22Rv1 (cell line): Measurements from ENCODE around the gene GDNF.

Source experiments
- H3K27ac ChIP-seq: fragments of 450-650 bp; 2 replicates; pipeline ENCODE4 v1.5.1; 2017
- CTCF ChIP-seq: fragments of 450-650 bp; IDR thresholded peaks from 2 replicates; pipeline ENCODE4 v1.5.1; 2017; ENCODE audit warnings: mild to moderate bottlenecking
- ZFX ChIP-seq: fragments of 450-650 bp; IDR thresholded peaks from 2 replicates; pipeline ENCODE4 v1.6.1; 2017; ENCODE audit warnings: antibody characterized with exemption, borderline replicate concordance

Gene GDNF

GRCh38 chr5:37846786-37847310, 7.0 kb upstream of the GDNF start:
- no peak for TF ChIP-seq ZFX
- TF ChIP-seq CTCF = no peak
- H3K27ac ChIP-seq = no peak overlapping the region

- H3K27ac ChIP-seq = no peak overlapping the region
- TF ChIP-seq ZFX (no peak), CTCF (no peak)
These were observed 4.2 kb upstream of the GDNF start for GRCh38 chr5:37844009-37844408.

- no peak overlapping the region for H3K27ac ChIP-seq
- no peak for TF ChIP-seq CTCF
- TF ChIP-seq ZFX = no peak
These were observed 2.2 kb upstream of the GDNF start for GRCh38 chr5:37842048-37842447.

GRCh38 chr5:37841203-37841602, 1.4 kb upstream of the GDNF start:
- TF ChIP-seq ZFX (no peak), CTCF (no peak)
- H3K27ac ChIP-seq = peak overlapping the region; percentile 58; the same call in 1 of the 2 replicates

GRCh38 chr5:37840053-37841034, 503 bp upstream of the GDNF start:
- peak overlapping the region; percentile 58 for H3K27ac ChIP-seq
- TF ChIP-seq CTCF (peak; percentile 73), ZFX (no peak)

- TF ChIP-seq CTCF = no peak
- no peak for TF ChIP-seq ZFX
- H3K27ac ChIP-seq = 0 out of 2 replicates have a peak overlapping the region, but pooled peaks have one; percentile 58
These were observed 904 bp downstream of the GDNF start for GRCh38 chr5:37838933-37839341.
